ENCODE results near the gene RGS13.
A peak's percentile ranks its signal among the peaks of the same experiment; 100 is the strongest.
"Not testable (repeated sequence)": the region's sequence is repeated elsewhere in the genome, so short reads cannot be mapped to it uniquely, and the experiment has no call there.

Gene RGS13

GRCh38 chr1:192675716-192676115, 39.8 kb downstream of the RGS13 start:
- FAIRE-seq (no peak), DNase-seq (ENCODE audit: low spot score) (no peak)

DNA sequence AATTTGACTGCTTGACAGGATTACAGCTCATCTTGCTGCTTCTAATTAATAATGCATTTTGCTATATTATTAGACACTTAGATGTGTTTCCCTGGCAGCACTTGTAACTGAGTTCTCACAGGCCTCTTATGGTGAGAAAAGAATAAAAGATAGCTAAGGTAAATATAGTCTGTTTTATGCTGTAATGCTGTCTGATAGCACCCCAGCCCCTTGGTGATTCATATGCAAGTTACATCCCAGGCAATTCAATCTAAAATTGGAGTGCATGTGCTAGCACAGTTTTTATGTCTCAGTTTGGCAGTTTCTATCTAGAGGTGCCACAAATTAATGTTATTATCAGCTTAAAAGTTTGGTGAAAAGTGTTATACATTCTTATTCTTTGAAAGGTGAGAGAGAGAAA, 42.2 kb downstream of the RGS13 start:
- no peak for FAIRE-seq
- no peak for DNase-seq (ENCODE audit: low spot score)

- DNase-seq (ENCODE audit: low spot score) = no peak
These were observed 46.4 kb downstream of the RGS13 start for GRCh38 chr1:192682335-192682734.

DNA sequence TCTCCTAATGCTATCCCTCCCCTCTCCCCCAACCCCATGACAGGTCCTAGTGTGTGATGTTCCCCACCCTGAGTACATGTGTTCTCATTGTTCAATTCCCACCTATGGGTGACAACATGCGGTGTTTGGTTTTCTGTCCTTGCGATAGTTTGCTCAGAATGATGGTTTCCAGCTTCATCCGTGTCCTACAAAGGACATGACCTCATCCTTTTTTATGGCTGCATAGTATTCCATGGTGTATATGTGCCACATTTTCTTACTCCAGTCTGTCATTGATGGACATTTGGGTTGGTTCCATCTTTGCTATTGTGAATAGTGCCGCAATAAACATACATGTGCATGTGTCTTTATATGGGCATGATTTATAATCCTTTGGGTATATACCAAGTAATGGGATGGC, 47.1 kb downstream of the RGS13 start:
- DNase-seq (ENCODE audit: low spot score); FAIRE-seq: not testable (repeated sequence)

More at GRCh38 chr1:192682335-192682734, 46.4 kb downstream of the RGS13 start:
- FAIRE-seq = no peak

- no peak for FAIRE-seq
- DNase-seq (ENCODE audit: low spot score) = no peak
These were observed 53.5 kb downstream of the RGS13 start for GRCh38 chr1:192689459-192689858.

DNA sequence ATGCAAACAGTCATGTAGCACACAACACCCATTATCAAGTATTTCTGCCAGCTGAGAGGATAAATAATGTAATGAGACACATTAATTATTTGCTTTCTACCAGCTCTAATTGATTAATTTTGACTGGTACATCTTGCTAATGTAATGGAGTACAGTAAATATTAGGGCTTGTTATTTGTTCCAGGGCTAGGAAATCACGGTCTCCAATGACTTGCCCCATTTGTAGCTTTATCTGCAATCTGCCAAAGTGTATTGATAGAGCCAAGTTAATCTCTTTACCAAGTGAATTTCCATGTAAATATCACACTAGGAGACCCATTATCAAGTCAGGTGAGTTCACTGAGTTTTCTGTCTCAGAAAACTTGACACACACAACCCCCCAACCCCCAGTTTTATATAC, 55.1 kb downstream of the RGS13 start:
- DNase-seq (ENCODE audit: low spot score) = no peak
- FAIRE-seq = no peak

DNA sequence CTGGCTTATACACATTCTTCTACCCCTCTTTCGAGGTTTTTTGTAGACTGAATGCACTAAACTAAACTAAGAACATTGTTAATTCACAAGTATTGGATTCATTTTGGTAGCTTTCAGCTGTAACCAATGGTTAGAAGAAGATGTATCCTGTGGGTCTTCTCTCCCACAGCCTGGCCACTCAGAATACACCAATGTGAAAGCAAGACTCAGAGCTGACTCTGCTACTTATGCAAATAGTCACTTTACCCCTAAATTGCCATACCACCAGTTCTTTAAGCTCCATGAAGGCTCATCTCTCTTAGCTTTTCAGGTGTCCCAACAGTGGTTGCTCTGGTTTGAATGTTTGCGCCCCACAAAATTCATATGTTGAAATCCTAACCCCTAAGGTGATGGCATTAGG, 60.1 kb downstream of the RGS13 start:
- FAIRE-seq = no peak
- no peak for DNase-seq (ENCODE audit: low spot score)

DNA sequence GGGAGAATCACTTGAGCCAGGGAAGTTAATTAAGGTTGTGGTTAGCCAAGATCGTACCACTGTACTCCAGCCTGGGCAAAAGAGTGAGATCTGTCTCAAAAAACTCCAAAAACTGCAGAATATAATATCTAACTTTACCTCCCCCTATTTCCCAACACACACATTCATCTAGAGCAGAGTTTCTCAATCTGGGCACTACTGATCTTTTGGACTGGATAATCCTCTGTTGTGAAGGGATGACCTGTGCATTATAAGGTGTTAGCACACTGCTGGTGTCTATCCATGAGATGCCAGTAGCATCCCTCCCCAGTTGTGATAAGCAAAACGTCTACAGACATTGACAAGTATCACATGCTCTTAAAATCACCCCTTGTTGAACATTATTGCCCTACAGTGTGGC, 61.8 kb downstream of the RGS13 start:
- no peak for DNase-seq (ENCODE audit: low spot score)

DNA sequence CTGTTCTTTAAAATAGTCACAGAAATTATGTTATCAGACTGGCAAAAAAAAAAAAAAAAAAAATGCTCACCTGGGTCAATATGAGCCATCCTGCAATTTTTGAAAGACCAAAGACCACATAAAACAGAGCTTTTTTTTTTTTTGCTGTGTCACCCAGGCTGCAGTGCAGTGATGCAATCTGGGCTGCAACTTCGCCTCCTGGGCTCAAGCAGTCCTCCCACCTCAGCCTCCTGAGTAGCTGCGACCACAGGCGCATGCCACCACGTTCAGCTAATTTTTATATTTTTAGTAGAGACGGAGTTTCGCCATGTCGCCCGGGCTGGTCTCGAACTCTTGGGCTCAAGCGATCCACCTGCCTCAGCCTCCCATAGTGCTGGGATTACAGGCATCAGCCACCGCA, 62.8 kb downstream of the RGS13 start:
- FAIRE-seq = no peak
- no peak for DNase-seq (ENCODE audit: low spot score)

More for the DNA sequence above, 61.8 kb downstream of the RGS13 start:
- FAIRE-seq = no peak

GRCh38 chr1:192700834-192701271, 64.9 kb downstream of the RGS13 start:
- DNase-seq (ENCODE audit: low spot score) = peak; percentile 14
- FAIRE-seq = no peak

DNA sequence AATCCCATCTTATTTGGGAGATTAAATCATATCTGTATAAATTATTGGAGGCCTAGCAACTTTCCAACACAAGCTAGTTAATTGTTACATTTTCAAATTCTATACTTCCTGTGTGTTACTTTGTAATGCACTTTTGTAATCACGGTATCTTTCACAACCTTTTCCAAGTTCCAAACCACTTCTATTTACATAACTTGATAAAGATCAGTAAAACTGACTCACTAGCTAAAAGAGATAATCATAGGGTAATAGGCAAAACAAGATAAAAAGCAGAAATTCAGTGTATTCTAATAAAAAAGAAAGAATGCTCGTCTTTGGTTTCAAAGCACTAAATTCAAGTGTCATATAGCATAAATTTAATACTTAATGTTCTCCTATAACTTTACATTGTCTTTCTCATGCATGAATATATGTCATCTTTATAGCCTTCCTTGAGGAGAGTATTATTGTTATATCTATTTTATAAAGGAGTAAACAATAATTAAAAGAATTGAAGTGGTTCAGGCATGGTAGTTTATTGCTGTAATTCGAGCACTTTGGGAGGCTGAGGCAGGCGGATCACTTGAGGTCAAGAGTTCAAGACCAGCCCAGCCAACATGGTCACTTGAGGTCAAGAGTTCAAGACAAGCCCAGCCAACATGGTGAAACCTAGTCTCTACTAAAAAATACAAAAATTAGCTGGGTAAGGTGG, 66.4 kb downstream of the RGS13 start:
- FAIRE-seq (no peak), DNase-seq (ENCODE audit: low spot score) (no peak)

DNA sequence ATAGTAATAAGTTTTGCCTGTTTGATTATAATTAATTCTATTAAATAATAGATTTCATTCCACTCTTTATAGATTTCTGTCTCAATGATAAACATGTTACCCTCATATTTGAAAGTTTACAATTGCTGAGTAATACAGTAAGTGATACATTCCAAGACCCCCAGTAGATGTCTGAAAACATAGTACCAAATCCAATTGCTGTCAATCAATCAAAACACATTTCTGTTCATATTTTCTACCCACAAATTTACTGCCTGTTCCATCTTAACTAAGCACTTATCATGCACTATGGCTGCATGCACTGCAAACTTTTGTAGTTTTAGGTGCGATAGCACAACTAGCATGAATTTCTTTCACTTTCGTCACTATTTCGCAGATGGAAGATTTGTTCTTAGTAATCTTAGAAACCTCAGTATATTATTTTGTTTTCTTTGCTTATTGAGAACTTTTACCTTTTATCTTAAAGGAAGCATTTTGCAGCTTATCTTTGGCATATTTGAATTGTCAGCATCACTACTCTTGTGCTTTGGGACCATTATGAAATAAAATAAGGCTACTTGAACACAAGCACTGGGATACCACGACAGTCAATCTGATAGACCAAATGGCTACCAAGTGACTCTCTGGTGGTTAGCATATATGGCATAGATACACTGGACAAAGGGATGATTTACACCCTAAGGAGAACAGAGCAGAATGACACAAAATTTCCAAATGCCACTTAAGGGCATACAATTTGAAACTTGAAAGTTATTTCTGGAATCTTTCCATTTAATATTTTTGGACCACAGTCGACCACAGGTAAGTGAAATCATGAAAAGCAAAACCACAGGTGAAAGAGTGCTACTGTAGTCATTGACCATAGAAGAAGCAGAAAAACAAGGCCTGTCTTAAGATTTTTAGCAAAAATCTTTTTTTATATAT, 67.6 kb downstream of the RGS13 start:
- no peak for FAIRE-seq
- no peak for DNase-seq (ENCODE audit: low spot score)

GRCh38 chr1:192705510-192705909, 69.6 kb downstream of the RGS13 start:
- FAIRE-seq = no peak
- no peak for DNase-seq (ENCODE audit: low spot score)

DNA sequence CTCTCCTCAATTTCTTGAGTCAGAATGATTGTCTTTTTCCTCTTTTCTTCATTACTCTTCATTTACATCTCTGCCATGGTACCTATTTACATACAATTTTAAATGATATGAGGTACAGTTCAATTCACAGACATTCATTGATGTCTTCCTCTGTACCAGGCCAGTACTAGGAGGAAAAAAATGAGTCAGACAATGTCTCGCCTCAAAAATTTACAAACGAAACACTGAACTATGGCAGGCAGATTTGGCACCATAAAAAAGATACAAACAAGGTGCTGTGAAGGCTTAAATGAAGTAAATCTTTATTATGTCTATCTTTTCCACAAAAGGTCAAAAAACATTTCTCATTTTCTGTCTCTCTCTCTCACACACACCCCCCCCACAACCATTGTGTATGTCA, 71.0 kb downstream of the RGS13 start:
- FAIRE-seq (no peak), DNase-seq (ENCODE audit: low spot score) (no peak)

DNA sequence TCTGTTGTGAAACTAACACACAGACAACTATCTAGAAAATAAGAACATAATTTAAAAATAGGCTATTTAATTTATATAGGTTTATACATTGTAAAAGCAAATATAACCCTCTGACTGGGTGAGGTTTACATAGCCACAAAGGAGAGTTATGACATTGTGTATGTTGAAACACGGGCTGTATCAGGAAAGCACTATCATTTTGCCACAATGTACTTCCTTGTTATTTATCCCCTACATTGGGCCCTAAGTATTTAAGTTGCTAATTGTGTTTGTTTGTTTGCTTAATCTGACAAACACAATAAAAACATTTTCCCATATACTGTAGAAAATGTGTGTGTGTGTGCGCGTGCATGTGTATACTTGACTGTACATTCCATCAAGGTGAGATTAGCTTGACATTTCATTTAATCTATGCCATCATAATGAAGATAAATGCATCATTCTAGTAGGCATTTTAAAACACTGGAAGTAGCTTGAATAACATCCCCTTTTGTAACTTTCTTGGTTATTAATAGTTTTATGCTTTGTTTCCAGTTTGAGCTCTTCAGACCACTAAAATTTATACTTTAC, 72.1 kb downstream of the RGS13 start:
- DNase-seq (ENCODE audit: low spot score) (no peak), FAIRE-seq (no peak)

GRCh38 chr1:192709544-192709943, 73.6 kb downstream of the RGS13 start:
- FAIRE-seq = no peak
- peak; percentile 10 for DNase-seq (ENCODE audit: low spot score)

Measured in urothelium cell line (cell line).